Measurements from ENCODE around the gene PBX1.
A peak's percentile ranks its signal among the peaks of the same experiment; 100 is the strongest.

The PBX1 gene

GRCh38 chr1:164682570-164682969 is 123.6 kb downstream of the PBX1 start:
- no peak overlapping the region for H3K27ac ChIP-seq (ENCODE audit: extremely low read depth, low read depth, low read length)
- no peak overlapping the region for H3K4me3 ChIP-seq (ENCODE audit: low read depth, low read length)
- no peaks in the 10 kb centered on the region for H3K36me3 ChIP-seq (ENCODE audit: control insufficient read depth in 2 of 2, insufficient read depth in 1 of 2, low read length in 2 of 2)
- H3K4me1 ChIP-seq (ENCODE audit: control insufficient read depth, insufficient read depth, low read length) = no peaks in the 10 kb centered on the region
- no peak for TF ChIP-seq HOXA7 (CRISPR knock-in tag; IDR thresholded peaks at IDR 0.05; ENCODE audit: borderline replicate concordance)
- no peak for TF ChIP-seq SP3 (tag by site-specific recombination; IDR thresholded peaks at IDR 0.05)
- no peak for TF ChIP-seq GLI2 (tag by site-specific recombination; IDR thresholded peaks at IDR 0.05; ENCODE audit: borderline replicate concordance, low read depth)
- TF ChIP-seq ZNF26 (tag by site-specific recombination; IDR thresholded peaks at IDR 0.05) = no peak
- TF ChIP-seq MZF1 (tag by site-specific recombination; IDR thresholded peaks at IDR 0.05; ENCODE audit: borderline replicate concordance) = no peak
- no peak for TF ChIP-seq GLIS1 (tag by site-specific recombination; IDR thresholded peaks at IDR 0.05)
- no peak for TF ChIP-seq ZNF48 (tag by site-specific recombination; IDR thresholded peaks at IDR 0.05)
- no peak for TF ChIP-seq ZNF350 (tag by site-specific recombination; IDR thresholded peaks at IDR 0.05)
- TF ChIP-seq ZNF211 (tag by site-specific recombination; IDR thresholded peaks at IDR 0.05; ENCODE audit: low read depth) = no peak
- no peak for TF ChIP-seq ZNF510 (tag by site-specific recombination; IDR thresholded peaks at IDR 0.05; ENCODE audit: insufficient replicate concordance)
- TF ChIP-seq ZBTB49 (tag by site-specific recombination; IDR thresholded peaks at IDR 0.05; ENCODE audit: low read depth) = no peak
- TF ChIP-seq ZNF132 (tag by site-specific recombination; IDR thresholded peaks at IDR 0.05; ENCODE audit: borderline replicate concordance) = no peak
- TF ChIP-seq ZNF169 (tag by site-specific recombination; IDR thresholded peaks at IDR 0.05) = no peak
- TF ChIP-seq GLIS2 (tag by site-specific recombination; IDR thresholded peaks at IDR 0.05) = no peak
- no peak for TF ChIP-seq ZNF488 (tag by site-specific recombination; IDR thresholded peaks at IDR 0.05)
- H3K9me3 ChIP-seq (ENCODE audit: control insufficient read depth, insufficient read depth, low read depth, low read length) = no peaks in the 10 kb centered on the region
- ChIA-PET POLR2A (no interaction called here), CTCF (interaction anchor here (0.5 to 0.9 kb wide), 4 partner anchors 9 to 399 kb away, joined by 3 read pairs; no protein-coding TSS in a partner anchor)

- no peaks in the 10 kb centered on the region for H3K4me1 ChIP-seq (ENCODE audit: control insufficient read depth, insufficient read depth, low read length)
- H3K9me3 ChIP-seq (ENCODE audit: control insufficient read depth, insufficient read depth, low read depth, low read length) = no peaks in the 10 kb centered on the region
- CTCF ChIA-PET = interaction anchor here (0.6 kb wide), 1 partner anchor 398 kb away, joined by 3 read pairs; no protein-coding TSS in a partner anchor
- TF ChIP-seq ZNF221 (tag by site-specific recombination; IDR thresholded peaks at IDR 0.05; ENCODE audit: borderline replicate concordance) = no peak
- TF ChIP-seq GLIS1 (tag by site-specific recombination; IDR thresholded peaks at IDR 0.05) = peak; percentile 45; the same call in 1 of the 2 replicates
- TF ChIP-seq ZNF266 (tag by site-specific recombination; IDR thresholded peaks at IDR 0.05; ENCODE audit: low read depth) = no peak
- no peak overlapping the region for H3K4me3 ChIP-seq (ENCODE audit: low read depth, low read length)
- POLR2A ChIA-PET = no interaction called here
- no peak overlapping the region for H3K27ac ChIP-seq (ENCODE audit: extremely low read depth, low read depth, low read length)
- no peaks in the 10 kb centered on the region for H3K36me3 ChIP-seq (ENCODE audit: control insufficient read depth in 2 of 2, insufficient read depth in 1 of 2, low read length in 2 of 2)
Measured at GRCh38 chr1:164683235-164683634, 124.3 kb downstream of the PBX1 start.
